Activated naive CD4-positive, alpha-beta T cell treated with anti-CD3 and anti-CD28 coated beads for 36 hours (primary cell): Measurements from ENCODE around the gene IL4. TPM values are rescaled to one million over a fixed set of nuclear protein-coding genes. Genes with fewer than 3 reads are reported as not detected.
A peak's percentile ranks its signal among the peaks of the same experiment; 100 is the strongest.
"Not testable (repeated sequence)": the region's sequence is repeated elsewhere in the genome, so short reads cannot be mapped to it uniquely, and the experiment has no call there.

Experiments used
- CTCF ChIA-PET: fragments of 350-600 bp; sonication (Branson Sonifier 250); formaldehyde crosslinking; loops from one replicate; lab custom pipeline; 2021; ENCODE audit warnings: antibody characterized with exemption; lab: Charles Lee
- DNase-seq: peaks from one replicate; pipeline ENCODE4 v3.0.0-alpha.2; 2020
- H3K27ac Mint-ChIP-seq: one replicate; pipeline ENCODE4 v1.8.0; 2021; ENCODE audit warnings: mild to moderate bottlenecking, mixed read lengths
- H3K27me3 Mint-ChIP-seq: one replicate; pipeline ENCODE4 v1.8.0; 2021; ENCODE audit warnings: low read depth, mixed read lengths
- H3K36me3 Mint-ChIP-seq: one replicate; pipeline ENCODE4 v1.8.0; 2021; ENCODE audit warnings: low read depth, mixed read lengths
- H3K4me1 Mint-ChIP-seq: one replicate; pipeline ENCODE4 v1.8.0; 2021; ENCODE audit warnings: low read depth, mixed read lengths
- H3K4me3 Mint-ChIP-seq: one replicate; pipeline ENCODE4 v1.8.0; 2021; ENCODE audit warnings: mild to moderate bottlenecking, moderate library complexity, mixed read lengths
- H3K9me3 Mint-ChIP-seq: one replicate; pipeline ENCODE4 v1.8.0; 2021; ENCODE audit warnings: mixed read lengths
- intact Hi-C: fragments of 100-400 bp; cut with micrococcal nuclease; formaldehyde crosslinking; loops from one replicate; pipeline ENCODE4 v1.15.1; 2023
- total RNA-seq, 2 experiments: library from RNA; stranded (reverse); gene quantifications; one replicate each; pipeline ENCODE4 v1.2.3, GENCODE V29; 2021

Gene IL4
- total RNA-seq, 2 experiments from 2014 or later = not detected

GRCh38 chr5:132689513-132689912 lies 15.7 kb downstream of the IL4 start:
- Mint-ChIP-seq H3K27me3 (no peaks in the 10 kb centered on the region), H3K27ac (peak overlapping the region; percentile 30), H3K9me3 (no peaks in the 10 kb centered on the region), H3K4me1 (peaks cover 25% of the 10 kb centered on the region), H3K4me3 (no peak overlapping the region), H3K36me3 (no peaks in the 10 kb centered on the region)
- intact Hi-C loops = loop anchor here (2.0 to 5.0 kb wide), 2 partner anchors 47 to 397 kb away; partner anchors contain the start of genes KIF3A and SLC22A4
- no peak for DNase-seq
- CTCF ChIA-PET = interaction anchor here (0.7 to 1.1 kb wide), 2 partner anchors 87 to 303 kb away, joined by 3 to 4 read pairs; partner anchors contain the start of gene SEPTIN8

GRCh38 chr5:132690156-132690555 lies 16.4 kb downstream of the IL4 start:
- H3K4me1 Mint-ChIP-seq = peaks cover 21% of the 10 kb centered on the region
- H3K9me3 Mint-ChIP-seq = no peaks in the 10 kb centered on the region
- CTCF ChIA-PET = interaction anchor here (0.7 to 1.1 kb wide), 2 partner anchors 87 to 304 kb away, joined by 3 to 4 read pairs; partner anchors contain the start of gene SEPTIN8

GRCh38 chr5:132691755-132692631 lies 18.2 kb downstream of the IL4 start:
- peaks cover 20% of the 10 kb centered on the region for H3K4me1 Mint-ChIP-seq
- DNase-seq, intact Hi-C loops, H3K36me3 Mint-ChIP-seq, H3K27me3 Mint-ChIP-seq, H3K9me3 Mint-ChIP-seq, H3K4me3 Mint-ChIP-seq, H3K27ac Mint-ChIP-seq: not testable (repeated sequence)
- CTCF ChIA-PET = interaction anchor here (1.0 kb wide), 1 partner anchor 164 kb away, joined by 3 read pairs; no protein-coding TSS in a partner anchor

More at GRCh38 chr5:132690156-132690555, 16.4 kb downstream of the IL4 start:
- intact Hi-C loops = no loop called here
- Mint-ChIP-seq H3K27me3 (no peaks in the 10 kb centered on the region), H3K4me3 (no peak overlapping the region), H3K36me3 (no peaks in the 10 kb centered on the region), H3K27ac (no peak overlapping the region)
- DNase-seq = no peak

- H3K4me3 Mint-ChIP-seq = no peak overlapping the region
- H3K36me3 Mint-ChIP-seq = no peaks in the 10 kb centered on the region
- peaks cover 20% of the 10 kb centered on the region for H3K4me1 Mint-ChIP-seq
- CTCF ChIA-PET = no interaction called here
- no peaks in the 10 kb centered on the region for H3K9me3 Mint-ChIP-seq
- H3K27me3 Mint-ChIP-seq = no peaks in the 10 kb centered on the region
- DNase-seq = no peak
- no peak overlapping the region for H3K27ac Mint-ChIP-seq
- intact Hi-C loops = no loop called here
Observed at GRCh38 chr5:132692632-132692967, 18.8 kb downstream of the IL4 start.

- Mint-ChIP-seq H3K27me3 (no peaks in the 10 kb centered on the region), H3K4me1 (no peaks in the 10 kb centered on the region), H3K4me3 (no peak overlapping the region), H3K27ac (no peak overlapping the region), H3K36me3 (peaks cover 14% of the 10 kb centered on the region), H3K9me3 (no peaks in the 10 kb centered on the region)
- intact Hi-C loops = no loop called here
- no peak for DNase-seq
- CTCF ChIA-PET = interaction anchor here (1.2 kb wide), 1 partner anchor 170 kb away, joined by 3 read pairs; no protein-coding TSS in a partner anchor
Observed at GRCh38 chr5:132695956-132696355, 22.2 kb downstream of the IL4 start.

GRCh38 chr5:132704875-132705274 lies 31.1 kb downstream of the IL4 start:
- Mint-ChIP-seq H3K9me3 (no peaks in the 10 kb centered on the region), H3K36me3 (peaks cover 18% of the 10 kb centered on the region), H3K27ac (no peak overlapping the region), H3K4me3 (no peak overlapping the region), H3K4me1 (no peaks in the 10 kb centered on the region), H3K27me3 (no peaks in the 10 kb centered on the region)
- intact Hi-C loops = no loop called here
- CTCF ChIA-PET = interaction anchor here (0.6 to 1.8 kb wide), 2 partner anchors 10 to 129 kb away, joined by 3 to 5 read pairs; no protein-coding TSS in a partner anchor
- DNase-seq = no peak

- CTCF ChIA-PET = interaction anchor here (1.4 to 1.5 kb wide), 2 partner anchors 10 to 182 kb away, joined by 3 to 9 read pairs; no protein-coding TSS in a partner anchor
- H3K27ac Mint-ChIP-seq = no peak overlapping the region
- peaks cover 3% of the 10 kb centered on the region for H3K36me3 Mint-ChIP-seq
- H3K4me1 Mint-ChIP-seq = no peaks in the 10 kb centered on the region
- no peak for DNase-seq
- H3K4me3 Mint-ChIP-seq = no peak overlapping the region
- no peaks in the 10 kb centered on the region for H3K27me3 Mint-ChIP-seq
- H3K9me3 Mint-ChIP-seq = no peaks in the 10 kb centered on the region
- intact Hi-C loops = no loop called here
Observed at GRCh38 chr5:132708645-132709044, 34.9 kb downstream of the IL4 start.

- CTCF ChIA-PET = interaction anchor here (0.6 to 3.3 kb wide), 8 partner anchors 11 to 188 kb away, joined by 3 to 21 read pairs (median 4); no protein-coding TSS in a partner anchor
- Mint-ChIP-seq H3K9me3 (no peaks in the 10 kb centered on the region), H3K27ac (no peak overlapping the region), H3K4me3 (no peak overlapping the region), H3K36me3 (no peaks in the 10 kb centered on the region), H3K4me1 (peaks cover 9% of the 10 kb centered on the region), H3K27me3 (no peaks in the 10 kb centered on the region)
- DNase-seq = no peak
- intact Hi-C loops = loop anchor here (1.0 kb wide), 1 partner anchor 188 kb away; no protein-coding TSS in a partner anchor
Observed at GRCh38 chr5:132714456-132715307, 40.9 kb downstream of the IL4 start.

- CTCF ChIA-PET = interaction anchor here (1.2 kb wide), 2 partner anchors 10 to 101 kb away, joined by 3 to 4 read pairs; no protein-coding TSS in a partner anchor
- Mint-ChIP-seq H3K27me3 (no peaks in the 10 kb centered on the region), H3K4me1 (peaks cover 9% of the 10 kb centered on the region), H3K4me3 (no peak overlapping the region), H3K27ac (no peak overlapping the region), H3K36me3 (no peaks in the 10 kb centered on the region), H3K9me3 (no peaks in the 10 kb centered on the region)
- no peak for DNase-seq
- intact Hi-C loops = no loop called here
Observed at GRCh38 chr5:132718544-132719312, 44.9 kb downstream of the IL4 start.

GRCh38 chr5:132725745-132726144 lies 52.0 kb downstream of the IL4 start:
- peaks cover 6% of the 10 kb centered on the region for H3K36me3 Mint-ChIP-seq
- CTCF ChIA-PET = interaction anchor here (1.2 kb wide), 2 partner anchors 9 to 95 kb away, joined by 3 to 6 read pairs; no protein-coding TSS in a partner anchor
- no peaks in the 10 kb centered on the region for H3K27me3 Mint-ChIP-seq
- no peak overlapping the region for H3K27ac Mint-ChIP-seq
- intact Hi-C loops = no loop called here
- H3K4me3 Mint-ChIP-seq = no peak overlapping the region
- H3K9me3 Mint-ChIP-seq = peaks cover 2% of the 10 kb centered on the region
- no peaks in the 10 kb centered on the region for H3K4me1 Mint-ChIP-seq
- no peak for DNase-seq

GRCh38 chr5:132729896-132730295 lies 56.1 kb downstream of the IL4 start:
- no peak overlapping the region for H3K4me3 Mint-ChIP-seq
- no peaks in the 10 kb centered on the region for H3K27me3 Mint-ChIP-seq
- no peak for DNase-seq
- no peak overlapping the region for H3K27ac Mint-ChIP-seq
- no peaks in the 10 kb centered on the region for H3K9me3 Mint-ChIP-seq
- peaks cover 5% of the 10 kb centered on the region for H3K36me3 Mint-ChIP-seq
- intact Hi-C loops = no loop called here
- H3K4me1 Mint-ChIP-seq = peaks cover 3% of the 10 kb centered on the region
- CTCF ChIA-PET = no interaction called here
